CD1c-positive myeloid dendritic cell (primary cell): ENCODE results near the gene NNT.

ENCODE experiments used
- DNase-seq: peaks from one replicate; pipeline ENCODE4 v3.0.0-alpha.2; 2016; ENCODE audit errors: extremely low spot score

Gene NNT

DNA sequence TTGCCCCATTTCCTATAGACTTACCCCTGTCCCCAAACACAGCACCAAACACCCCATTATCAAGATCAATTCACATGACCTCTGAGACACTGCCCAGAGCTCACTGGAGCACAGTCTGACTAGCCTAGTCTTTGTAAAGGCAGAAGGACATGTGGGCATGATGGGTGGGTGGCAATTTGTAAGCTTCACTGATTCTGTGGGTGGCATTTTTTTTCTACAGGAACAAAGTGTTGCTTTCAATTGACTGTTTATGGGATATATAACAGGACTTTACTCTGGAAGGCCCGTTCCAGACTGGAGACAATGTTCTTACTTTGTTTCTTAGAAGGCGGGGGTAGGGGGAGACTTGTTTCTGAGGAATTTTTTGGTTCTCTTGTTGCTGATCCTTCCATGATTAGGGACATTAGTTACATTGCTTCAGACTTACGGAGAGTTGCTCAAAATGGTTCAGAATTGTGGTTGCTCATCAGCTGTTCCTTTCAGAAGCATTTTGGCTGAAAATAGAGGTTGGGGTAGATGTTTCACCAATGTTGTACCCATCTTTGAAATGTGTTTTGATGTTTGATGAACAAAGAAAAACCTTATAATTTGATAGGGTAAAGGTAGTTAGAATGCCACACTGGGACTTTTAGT, 20.2 kb downstream of the NNT start:
- peak; percentile 16 for DNase-seq

DNA sequence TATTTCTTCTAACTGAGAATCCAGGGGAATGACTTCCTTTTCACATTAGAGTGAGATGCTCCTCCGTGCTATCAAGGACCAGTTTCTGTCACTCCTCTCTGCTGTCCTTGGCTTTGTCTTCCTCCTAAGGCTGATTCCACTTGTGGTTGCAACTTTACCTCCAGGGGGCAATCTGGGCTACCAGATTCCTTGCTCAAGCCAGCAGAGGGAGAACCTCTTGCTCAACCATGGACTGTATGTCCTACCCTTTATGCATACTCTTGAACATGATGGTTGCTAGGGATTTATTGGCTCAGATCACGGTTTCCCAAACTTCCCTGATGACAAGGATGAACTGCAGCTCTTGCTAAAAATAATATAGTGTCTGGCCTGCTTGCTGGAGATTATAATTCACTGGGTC, 24.0 kb downstream of the NNT start:
- peak; percentile 45 for DNase-seq

DNA sequence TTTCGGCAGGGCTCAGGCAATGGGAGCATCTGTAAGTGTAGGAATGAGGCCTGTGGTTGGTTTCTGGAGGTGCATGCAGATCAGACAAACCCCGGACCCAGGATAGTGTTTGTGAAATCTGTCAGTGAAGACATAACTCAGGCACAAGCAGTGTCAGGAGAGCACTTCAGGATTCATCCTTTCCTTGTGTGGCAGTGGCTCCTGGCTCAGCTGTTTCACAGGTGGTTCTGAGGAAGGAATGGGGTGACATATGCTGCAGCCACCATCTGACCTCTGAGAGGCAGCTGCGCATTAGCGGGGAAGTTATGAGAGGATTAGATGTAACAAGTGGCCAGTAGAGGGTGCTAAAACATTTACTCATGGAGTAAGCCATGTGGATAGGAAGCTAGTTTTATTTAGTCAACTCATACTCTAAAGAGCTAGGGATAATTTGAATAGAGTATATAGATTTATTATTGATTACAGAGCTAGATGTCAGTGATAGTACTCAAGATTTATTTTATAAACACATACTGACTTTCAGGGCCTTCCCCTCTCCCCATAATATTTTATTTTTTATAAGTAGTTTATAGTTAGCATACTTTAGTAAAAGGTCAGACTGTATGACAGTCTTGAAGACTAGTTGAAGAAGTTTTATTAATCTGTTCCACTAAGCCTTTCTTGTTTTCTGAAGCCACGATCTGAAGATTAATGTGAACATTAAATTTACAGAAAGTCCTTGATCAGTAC, 28.4 kb downstream of the NNT start:
- peak; percentile 69 for DNase-seq

DNA sequence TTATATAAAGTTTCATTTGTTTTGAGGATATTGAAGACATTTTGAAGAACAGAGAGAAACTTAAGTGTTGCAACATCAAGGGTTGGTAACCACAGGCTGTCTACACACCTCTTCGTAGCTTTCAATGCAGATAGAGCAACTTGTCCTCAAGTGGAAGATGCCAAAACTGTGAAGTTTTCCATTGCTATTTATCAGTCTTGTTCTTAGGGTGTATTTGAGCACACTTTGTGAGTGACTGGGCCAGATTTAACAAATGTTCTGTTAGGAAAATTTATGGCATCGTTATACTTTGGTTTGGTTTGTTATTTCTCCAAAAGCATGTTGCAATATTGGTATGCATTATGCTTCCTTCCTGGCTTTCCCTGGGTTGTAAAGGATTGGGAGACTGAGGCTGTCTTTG, 31.6 kb downstream of the NNT start:
- no peak for DNase-seq

DNA sequence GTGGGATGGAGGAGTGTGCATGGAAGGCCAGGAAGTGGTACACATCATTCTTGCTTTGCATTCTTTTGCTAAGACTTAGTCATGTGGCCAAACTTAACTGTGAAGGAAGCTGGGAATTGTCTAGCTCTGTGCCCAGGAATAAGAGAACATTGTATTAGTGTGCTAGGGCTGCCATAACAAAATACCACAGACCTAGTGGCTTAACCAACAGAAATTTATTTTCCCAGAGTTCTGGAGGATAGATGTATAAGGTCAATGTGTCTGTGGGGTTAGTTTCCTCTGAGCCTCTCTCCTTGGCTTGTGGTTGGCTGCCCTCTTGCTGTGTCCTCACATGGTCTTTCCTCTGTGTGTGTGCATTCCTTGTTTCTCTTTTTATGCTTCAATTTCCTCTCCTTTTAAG, 32.4 kb downstream of the NNT start:
- no peak for DNase-seq

DNA sequence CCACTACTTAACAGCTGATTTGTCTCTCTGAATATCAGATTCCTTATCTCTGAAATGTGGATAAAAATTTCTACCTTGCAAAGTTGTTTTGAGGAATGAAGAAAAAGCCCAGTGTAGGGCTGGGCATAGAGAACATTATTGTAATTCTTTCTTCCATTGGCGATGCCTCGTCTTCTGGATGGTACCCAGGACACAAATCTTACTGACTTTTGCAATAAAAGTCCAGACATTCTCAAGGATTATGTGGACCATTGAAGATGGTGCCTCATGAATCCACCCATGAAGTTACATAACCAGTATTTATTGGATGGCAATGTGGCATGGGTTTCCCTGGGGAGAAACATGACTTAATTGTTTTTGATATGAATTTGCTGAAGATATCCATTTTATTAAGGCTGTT, 33.1 kb downstream of the NNT start:
- no peak for DNase-seq

DNA sequence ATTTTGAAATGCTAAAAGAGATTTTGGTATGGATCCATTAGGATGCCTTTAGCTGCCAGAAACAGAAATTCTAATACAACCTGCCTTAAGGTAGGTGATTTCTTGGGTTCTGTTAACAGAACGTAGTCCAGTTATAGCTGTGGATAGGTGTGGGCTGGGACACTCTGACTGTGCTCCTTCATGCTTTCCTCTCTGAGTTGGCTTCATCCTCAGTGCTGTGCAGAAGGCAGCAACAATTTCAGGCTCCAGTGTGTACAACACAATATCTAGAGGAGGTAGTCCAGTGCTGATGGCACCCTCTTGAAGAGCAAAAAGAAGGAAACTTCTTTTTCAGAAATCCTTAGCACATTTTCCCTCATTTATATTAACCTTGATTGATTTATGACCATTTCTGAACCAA, 34.4 kb downstream of the NNT start:
- DNase-seq: no peak

DNA sequence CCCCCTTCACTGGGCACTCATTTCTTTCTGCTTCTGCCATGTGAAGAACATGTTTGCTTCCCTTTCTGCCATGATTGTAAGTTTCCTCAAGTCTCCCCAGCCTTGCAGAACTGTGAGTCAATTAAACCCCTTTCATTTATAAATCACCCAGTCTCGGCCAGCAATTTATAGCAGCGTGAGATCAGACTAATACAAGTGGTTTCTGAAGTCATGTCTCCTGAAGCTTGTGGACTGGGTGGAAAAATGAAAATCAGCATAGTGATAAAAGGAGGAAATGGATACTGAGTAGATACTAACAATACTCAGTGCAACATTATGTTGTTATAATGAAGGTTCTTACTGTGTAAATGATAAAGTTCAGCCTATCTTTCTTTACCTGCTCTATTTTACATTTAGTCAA, 35.1 kb downstream of the NNT start:
- no peak for DNase-seq

DNA sequence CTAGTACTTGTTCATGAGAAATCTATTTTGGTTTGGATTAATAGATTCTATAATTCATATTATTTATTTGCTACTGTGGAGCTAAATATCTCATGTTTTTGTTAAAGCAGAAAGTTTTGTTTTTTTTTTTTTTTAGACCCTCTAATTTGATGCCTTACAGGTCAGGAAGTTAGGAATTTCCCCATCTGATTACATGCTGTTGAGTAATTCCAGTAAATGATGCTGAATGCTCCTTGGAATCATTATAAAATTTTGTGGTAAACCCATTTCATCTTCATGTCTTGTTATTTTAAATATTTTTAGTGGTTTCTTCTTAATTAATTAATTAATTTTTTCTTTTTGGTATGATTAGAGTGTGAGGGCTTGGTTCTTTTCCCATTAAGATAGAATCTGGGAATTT, 35.6 kb downstream of the NNT start:
- no peak for DNase-seq

DNA sequence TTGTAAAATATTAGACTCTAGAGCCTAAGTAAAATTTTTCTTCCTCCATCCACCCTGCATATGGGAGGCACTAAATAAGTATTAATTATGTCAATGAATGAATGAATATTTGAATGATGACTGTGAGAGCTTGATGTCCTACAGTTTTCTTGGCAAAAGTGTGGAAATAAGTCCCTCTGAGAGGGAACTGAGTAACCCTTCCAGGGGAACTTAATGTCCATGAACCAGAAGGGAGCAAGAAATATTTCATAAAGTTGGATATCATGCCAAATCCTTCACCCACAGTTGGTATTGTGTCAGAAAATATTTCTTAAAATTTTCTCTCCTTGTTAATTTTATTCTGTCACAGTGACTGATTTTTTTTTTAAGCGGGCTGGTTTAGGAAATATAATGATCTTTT, 36.6 kb downstream of the NNT start:
- DNase-seq: no peak

DNA sequence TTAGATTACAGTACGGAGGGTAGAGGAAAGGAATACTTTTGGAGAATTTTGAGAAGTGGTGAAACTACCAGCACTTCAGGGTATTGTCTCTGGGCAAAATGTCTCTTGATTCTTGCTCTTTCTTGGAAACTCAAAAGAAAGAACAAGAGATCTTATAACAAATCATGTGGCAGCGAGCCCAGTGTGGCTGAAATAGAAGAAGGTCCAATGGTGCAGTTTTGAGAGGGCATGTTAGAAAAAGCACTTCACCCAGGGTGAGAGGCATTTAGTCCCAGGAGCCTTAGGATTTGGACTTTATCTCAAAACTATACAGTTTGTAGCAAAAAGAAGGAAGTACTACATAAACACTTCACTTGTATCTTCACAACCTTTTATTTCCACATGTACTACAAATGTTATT, 39.4 kb downstream of the NNT start:
- no peak for DNase-seq

DNA sequence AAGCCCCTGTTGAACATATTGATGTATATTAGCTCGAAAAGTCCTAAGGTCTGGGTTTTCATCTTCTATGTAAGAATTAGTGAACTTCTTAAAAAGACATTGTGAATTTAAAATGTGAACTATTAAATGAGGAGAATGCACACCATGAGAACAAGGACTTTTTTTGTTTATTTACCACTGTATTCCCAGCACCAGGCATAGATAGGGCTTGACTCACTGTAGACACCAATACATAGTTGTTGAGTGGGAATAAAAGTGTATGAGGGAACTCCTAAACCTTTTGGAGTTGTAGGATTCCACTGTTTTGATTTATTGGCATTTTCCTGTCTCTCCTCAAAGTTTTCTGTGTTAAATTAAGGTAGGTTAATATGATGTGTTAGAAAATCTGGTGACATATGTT, 40.3 kb downstream of the NNT start:
- DNase-seq: no peak

DNA sequence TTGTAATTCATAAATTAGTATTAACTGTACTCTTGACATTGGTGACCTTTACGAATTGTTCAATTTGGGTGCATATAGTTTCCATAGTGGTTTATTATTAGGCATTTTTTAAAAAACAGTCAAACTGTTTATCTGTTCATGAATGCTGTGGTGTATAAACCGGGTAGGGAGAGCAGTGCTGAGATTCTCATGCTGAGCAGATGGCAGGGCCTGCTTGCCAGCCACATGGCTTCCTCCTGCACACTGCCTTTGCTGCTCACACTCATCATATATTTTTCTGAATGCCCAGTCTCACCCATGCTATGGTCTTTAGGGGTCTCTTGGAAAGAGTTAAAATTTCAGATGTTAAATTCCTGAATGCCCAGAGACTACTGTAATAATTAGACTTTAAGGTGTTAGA, 40.8 kb downstream of the NNT start:
- no peak for DNase-seq

DNA sequence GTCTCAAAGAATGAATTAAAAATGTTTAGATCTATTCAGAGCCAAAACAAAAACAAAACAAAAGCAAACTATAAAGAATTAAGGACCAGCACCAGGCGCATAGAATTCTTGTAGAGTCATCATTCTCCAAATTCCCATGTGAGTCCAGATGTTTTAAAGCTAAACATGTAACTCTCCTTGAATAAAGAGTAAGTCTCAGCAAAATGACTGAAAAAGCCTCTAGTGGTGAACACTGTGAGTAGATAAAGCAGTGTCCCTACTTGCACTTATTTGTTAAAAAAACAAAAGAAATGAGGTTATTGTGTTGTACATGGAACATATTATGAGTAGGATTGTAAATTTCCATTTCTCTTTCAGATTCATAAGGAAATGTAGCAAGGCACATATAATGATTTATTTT, 44.0 kb downstream of the NNT start:
- no peak for DNase-seq

DNA sequence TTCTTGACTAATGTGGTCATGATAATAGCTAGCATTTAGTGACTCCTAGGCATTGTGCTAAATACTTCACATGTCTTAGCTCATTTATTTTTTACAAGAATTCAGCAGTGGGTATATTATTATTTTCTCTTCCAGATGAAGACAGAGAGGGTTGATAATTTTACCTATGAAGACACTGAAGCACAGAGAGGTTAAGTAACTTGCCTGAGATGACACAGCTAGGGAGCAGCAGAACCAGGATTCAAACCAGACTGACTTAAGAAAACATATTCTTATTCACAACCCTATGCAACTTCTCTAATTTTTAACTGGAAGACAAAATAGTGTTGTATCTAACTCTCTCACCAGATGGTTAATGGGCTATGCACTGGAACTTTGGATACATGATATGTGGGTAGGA, 44.8 kb downstream of the NNT start:
- DNase-seq: no peak

DNA sequence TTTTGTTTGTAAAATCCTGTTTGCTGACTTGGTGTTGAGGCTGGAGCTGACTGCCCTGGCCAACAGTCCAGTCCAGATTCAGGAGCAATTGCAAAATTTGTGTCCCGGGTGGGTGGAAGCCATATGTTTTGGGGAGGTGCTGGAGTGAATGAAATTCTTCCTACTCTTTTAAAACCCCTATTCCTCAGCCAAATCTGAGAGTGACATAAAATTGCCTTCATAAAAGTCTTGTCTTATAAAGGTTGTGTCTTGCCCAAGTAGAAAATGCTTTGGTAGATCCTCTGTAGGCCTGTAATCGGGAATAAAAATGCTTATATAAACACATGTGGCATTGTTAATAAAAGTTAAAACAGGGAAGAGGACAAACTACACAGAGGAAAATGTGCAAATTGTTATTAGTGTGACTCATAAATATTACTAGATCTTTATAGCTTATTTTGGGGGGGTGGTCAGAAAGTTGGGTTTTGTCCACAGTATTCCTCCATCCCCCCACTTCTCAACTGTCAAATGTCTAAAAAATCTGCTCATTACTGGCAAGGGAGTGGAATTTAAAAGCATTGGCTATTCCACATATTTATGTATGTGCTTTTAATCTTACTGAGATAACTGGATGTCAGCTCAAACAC, 45.6 kb downstream of the NNT start:
- no peak for DNase-seq

DNA sequence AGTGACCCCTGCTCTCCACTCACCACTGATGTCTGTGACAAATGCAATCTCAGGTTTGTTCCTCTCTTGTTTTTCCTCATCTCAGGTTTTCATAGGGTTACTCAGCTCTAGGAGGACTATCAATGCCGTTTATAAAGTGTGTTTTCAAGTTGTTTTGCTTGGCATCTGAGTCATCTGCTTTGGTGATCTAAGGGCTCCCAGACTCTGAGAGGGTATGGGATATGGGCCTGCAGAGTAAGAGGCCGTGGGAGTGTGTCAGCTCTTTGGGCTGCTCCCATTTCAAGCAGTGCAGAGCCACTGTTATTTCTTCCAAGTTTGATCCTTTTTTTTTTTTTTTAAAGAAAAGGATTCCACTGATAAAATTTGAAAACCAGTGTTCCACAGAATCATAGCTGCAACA, 46.3 kb downstream of the NNT start:
- no peak for DNase-seq

DNA sequence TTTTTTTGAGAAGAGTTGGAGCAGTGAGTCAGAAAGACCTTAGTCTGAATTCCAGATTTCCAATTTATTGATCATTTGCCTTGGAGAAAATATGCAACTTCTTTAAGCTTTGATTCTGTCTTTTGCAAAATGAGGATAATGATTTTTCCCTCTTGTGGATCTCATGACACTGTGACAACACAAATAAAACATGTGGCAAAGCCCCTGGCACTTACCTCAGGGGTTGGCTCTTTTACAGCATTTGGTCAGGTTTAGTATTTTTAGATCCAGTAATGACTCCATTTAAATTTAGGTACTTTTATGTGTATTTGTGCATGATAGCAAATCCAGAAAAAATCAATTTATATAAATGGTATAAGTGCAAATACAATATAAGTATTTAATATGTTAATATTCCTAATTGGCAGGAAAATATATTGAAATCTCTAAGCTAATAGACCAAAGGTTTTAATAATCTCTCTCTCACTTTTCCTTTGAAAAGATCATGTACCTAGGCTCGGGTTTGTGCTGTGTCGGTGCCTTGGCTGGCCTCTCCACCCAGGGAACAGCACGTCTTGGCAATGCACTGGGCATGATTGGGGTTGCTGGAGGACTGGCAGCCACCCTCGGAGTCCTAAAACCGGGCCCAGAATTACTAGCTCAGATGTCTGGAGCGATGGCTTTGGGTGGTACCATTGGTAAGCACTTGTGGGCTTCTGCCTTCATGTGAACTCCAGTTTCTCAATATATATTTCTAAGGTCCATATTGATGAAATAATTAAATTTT, 49.7 kb downstream of the NNT start:
- DNase-seq: no peak

DNA sequence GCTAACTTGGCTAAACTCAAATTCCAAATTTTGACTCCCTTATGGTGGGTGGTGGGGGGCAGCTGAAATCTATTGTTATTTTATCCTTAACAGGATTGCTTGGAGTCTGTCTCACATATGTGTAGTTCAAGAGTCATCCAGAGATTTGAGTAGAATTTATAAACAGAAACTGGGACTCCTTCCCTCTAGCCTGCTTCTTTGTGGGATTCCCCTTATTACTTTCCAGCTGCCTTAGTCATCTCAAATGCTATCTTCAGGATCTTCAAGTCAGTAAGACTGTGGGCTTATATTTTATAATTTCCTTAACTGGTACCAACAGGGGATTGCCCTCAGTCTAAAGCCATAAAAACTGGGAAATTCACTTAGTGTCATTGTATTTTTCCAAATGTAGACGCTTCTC, 55.5 kb downstream of the NNT start:
- no peak for DNase-seq

DNA sequence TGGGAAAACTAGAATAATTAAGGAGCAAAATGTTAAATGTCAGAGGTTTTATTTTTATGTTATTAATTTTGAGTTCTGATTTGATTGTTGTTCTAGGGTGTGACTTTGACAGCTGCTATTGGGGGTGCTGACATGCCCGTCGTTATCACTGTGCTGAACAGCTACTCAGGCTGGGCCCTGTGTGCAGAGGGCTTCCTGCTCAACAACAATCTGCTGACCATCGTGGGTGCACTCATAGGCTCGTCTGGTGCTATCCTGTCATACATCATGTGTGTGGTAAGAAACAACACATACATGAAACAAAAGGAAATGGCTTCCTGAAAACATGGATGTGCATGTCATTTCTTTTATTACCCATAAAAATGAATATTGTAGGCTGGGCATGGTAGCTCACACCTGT, 56.1 kb downstream of the NNT start:
- no peak for DNase-seq

DNA sequence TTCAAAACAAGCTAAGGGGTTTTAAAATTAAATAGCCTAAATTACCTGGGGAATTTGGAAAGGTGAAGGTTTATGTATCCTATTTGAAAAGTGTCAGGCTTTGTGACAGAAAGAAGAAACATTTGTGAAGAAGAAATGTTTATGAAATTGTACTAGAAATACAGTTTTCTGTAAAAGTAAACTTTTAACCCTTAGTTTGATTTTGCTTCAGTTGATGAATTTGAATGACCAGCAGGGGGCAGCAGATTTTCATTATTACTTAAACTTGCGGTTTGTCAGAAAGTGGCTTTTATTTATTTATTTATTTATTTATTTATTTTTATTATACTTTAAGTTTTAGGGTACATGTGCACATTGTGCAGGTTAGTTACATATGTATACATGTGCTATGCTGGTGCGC, 58.1 kb downstream of the NNT start:
- peak; percentile 32 for DNase-seq

DNA sequence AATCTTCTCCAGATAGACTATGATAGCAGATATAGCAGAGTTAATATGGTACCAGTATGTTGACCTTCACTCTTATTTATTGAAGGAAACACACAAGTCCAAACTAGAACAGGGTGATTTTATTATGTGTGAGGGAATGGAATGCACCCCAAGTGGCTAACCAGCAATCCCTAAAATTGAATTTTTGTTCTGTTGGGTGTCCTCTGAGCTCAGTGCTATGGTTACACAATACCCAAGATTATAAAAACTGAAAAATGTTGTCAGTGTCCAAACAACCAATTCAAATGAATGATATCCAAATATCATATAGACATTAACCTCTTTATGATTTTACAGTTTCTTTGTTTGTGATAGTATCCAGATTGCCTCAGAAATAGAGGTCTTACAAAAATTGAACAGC, 60.9 kb downstream of the NNT start:
- DNase-seq: no peak
